GM21786 (cell line): ENCODE data around the gene SRP54.
"Not testable (repeated sequence)": the region's sequence is repeated elsewhere in the genome, so short reads cannot be mapped to it uniquely, and the experiment has no call there.

ENCODE experiments used
- ATAC-seq: cut with Tn5 transposase; IDR thresholded peaks from one replicate; pipeline ENCODE4 v1.9.1; 2021; ENCODE audit not compliant: unreplicated experiment

SRP54 gene

GRCh38 chr14:34983148-34983760 is 462 bp downstream of the SRP54 start:
- peak; percentile 14 for ATAC-seq

GRCh38 chr14:34983786-34984185 is 994 bp downstream of the SRP54 start:
- ATAC-seq = no peak

- no peak for ATAC-seq
Observed at GRCh38 chr14:34985740-34986139, 2.9 kb downstream of the SRP54 start.

- ATAC-seq = no peak
Observed at GRCh38 chr14:34987180-34987579, 4.4 kb downstream of the SRP54 start.

- no peak for ATAC-seq
Observed at GRCh38 chr14:34989762-34990161, 7.0 kb downstream of the SRP54 start.

- ATAC-seq = no peak
Observed at GRCh38 chr14:34993426-34993825, 10.6 kb downstream of the SRP54 start.

GRCh38 chr14:34994668-34995067 is 11.9 kb downstream of the SRP54 start:
- no peak for ATAC-seq

- ATAC-seq = no peak
Observed at GRCh38 chr14:34997762-34998161, 15.0 kb downstream of the SRP54 start.

GRCh38 chr14:34999500-34999899 is 16.7 kb downstream of the SRP54 start:
- no peak for ATAC-seq

- ATAC-seq = no peak
Observed at GRCh38 chr14:35001621-35002020, 18.8 kb downstream of the SRP54 start.

GRCh38 chr14:35004839-35005238 is 22.0 kb downstream of the SRP54 start:
- ATAC-seq = no peak

- no peak for ATAC-seq
Observed at GRCh38 chr14:35016568-35016967, 33.8 kb downstream of the SRP54 start.

- ATAC-seq = no peak
Observed at GRCh38 chr14:35020713-35021112, 37.9 kb downstream of the SRP54 start.

- ATAC-seq = no peak
Observed at GRCh38 chr14:35028435-35028834, 45.6 kb downstream of the SRP54 start.

GRCh38 chr14:35032562-35032961 is 49.8 kb downstream of the SRP54 start:
- no peak for ATAC-seq

- no peak for ATAC-seq
Observed at GRCh38 chr14:35034440-35034833, 51.6 kb downstream of the SRP54 start.

GRCh38 chr14:35034944-35035554 is 52.3 kb downstream of the SRP54 start:
- ATAC-seq = not testable (repeated sequence)

GRCh38 chr14:35038312-35038711 is 55.5 kb downstream of the SRP54 start:
- ATAC-seq = not testable (repeated sequence)

GRCh38 chr14:35042632-35043031 is 59.8 kb downstream of the SRP54 start:
- no peak for ATAC-seq

GRCh38 chr14:35043046-35043445 is 60.3 kb downstream of the SRP54 start:
- no peak for ATAC-seq

GRCh38 chr14:35044939-35045797 is 62.4 kb downstream of the SRP54 start:
- ATAC-seq = no peak

GRCh38 chr14:35045798-35046047 is 62.9 kb downstream of the SRP54 start:
- no peak for ATAC-seq
